Measurements from ENCODE around the gene OPTC. TPM values are rescaled to one million over a fixed set of nuclear protein-coding genes. Genes with fewer than 3 reads are reported as not detected.

Gene OPTC
- total and polyA plus RNA-seq, 9 of the 15 experiments (the other 6 are each of a cell fraction or from before 2014, with no cell fraction given) = not detected

GRCh38 chr1:203481196-203481595 is 12.8 kb upstream of the OPTC start:
- Histone ChIP-seq H3K9me3 (replicated peaks; ENCODE audit: control insufficient read depth, insufficient read depth, low read depth, low read length) (no peaks in the 10 kb centered on the region), H4K20me1 (replicated peaks; ENCODE audit: control insufficient read depth, insufficient read depth, low read length) (no peaks in the 10 kb centered on the region), H3K79me2 (ENCODE audit: control insufficient read depth, insufficient read depth, low read length) (no peaks in the 10 kb centered on the region), H3K27ac (ENCODE audit: extremely low read depth, low read depth, low read length) (no peak overlapping the region), H3K9ac (ENCODE audit: insufficient read depth in 1 of 2, low read depth in 2 of 2, low read length in 2 of 2) (no peak overlapping the region), H2AFZ (ENCODE audit: low read depth, low read length) (no peak overlapping the region), H3K4me1 (replicated peaks in 1 of 2; ENCODE audit: control insufficient read depth in 2 of 2, insufficient read depth in 2 of 2, low read length in 2 of 2) (peaks cover 0 to 4% of the 10 kb centered on the region in 2 experiments; a peak in 1 of 5 replicates), H3K9me1 (ENCODE audit: control insufficient read depth, insufficient read depth, low read length) (no peaks in the 10 kb centered on the region), H3K36me3 (ENCODE audit: control insufficient read depth, insufficient read depth, low read length) (no peaks in the 10 kb centered on the region), H3K4me2 (ENCODE audit: insufficient read depth, low read length) (no peak overlapping the region), H3K4me3 (no peak overlapping the region), H3K27me3 (ENCODE audit: control insufficient read depth in 2 of 2, insufficient read depth in 2 of 2, low read length in 2 of 2) (peaks cover 44 to 60% of the 10 kb centered on the region in 2 experiments)
- no peak for TF ChIP-seq ZBED1 (IDR thresholded peaks at IDR 0.05)
- no peak for TF ChIP-seq MCM2 (IDR thresholded peaks at IDR 0.05; ENCODE audit: low read depth)
- no peak for TF ChIP-seq SAFB2 (IDR thresholded peaks at IDR 0.05; ENCODE audit: borderline replicate concordance, low read depth, low read length, severe bottlenecking)
- TF ChIP-seq TCF15 (CRISPR knock-in tag; IDR thresholded peaks at IDR 0.05) = no peak
- TF ChIP-seq STAT6 (CRISPR knock-in tag; IDR thresholded peaks at IDR 0.05) = no peak
- FAIRE-seq (no peak), DNase-seq (ENCODE audit: extremely low read depth in 1 of 4, low spot score in 3 of 4) (no peak), ATAC-seq (no peak)
- POLR2A ChIA-PET = interaction anchor here (1.4 kb wide), 1 partner anchor 10 kb away, joined by 4 read pairs; no protein-coding TSS in a partner anchor
- CTCF ChIA-PET (ENCODE audit: low intra/inter-chr PET ratio) = no interaction called here
- no TSS peak for BruUV-seq (replicated peaks)
- in situ Hi-C loops (cut with MboI) (no loop called here), intact Hi-C loops (cut with micrococcal nuclease) (no loop called here)
- WGBS (ENCODE audit: insufficient coverage, low coverage, missing lambda C conversion rate) = 0% methylated on average over 1 of the region's 1 CpG

Data from K562 (cell line).